ES-I3 (cell line): ENCODE measurements around the gene PNPLA3.
A peak's percentile ranks its signal among the peaks of the same experiment; 100 is the strongest.
"Not testable (repeated sequence)": the region's sequence is repeated elsewhere in the genome, so short reads cannot be mapped to it uniquely, and the experiment has no call there.

Experiments
- H3K36me3 ChIP-seq: 2 replicates; pipeline ENCODE4 v1.6.1; 2013; ENCODE audit warnings: mild to moderate bottlenecking, low read length, control low read depth, moderate library complexity; ENCODE audit not compliant: insufficient read depth
- H3K4me1 ChIP-seq: 2 replicates; pipeline ENCODE4 v1.6.1; 2013; ENCODE audit warnings: mild to moderate bottlenecking, control low read depth, low read length; ENCODE audit not compliant: insufficient read depth
- H3K9ac ChIP-seq: 2 replicates; pipeline ENCODE4 v1.6.1; 2013; ENCODE audit warnings: low read depth, mild to moderate bottlenecking, low read length, moderate library complexity
- H3K9me3 ChIP-seq: 2 replicates; pipeline ENCODE4 v1.6.1; 2013; ENCODE audit warnings: mild to moderate bottlenecking, low read length, moderate library complexity; ENCODE audit not compliant: control insufficient read depth, insufficient read depth

PNPLA3 gene

DNA sequence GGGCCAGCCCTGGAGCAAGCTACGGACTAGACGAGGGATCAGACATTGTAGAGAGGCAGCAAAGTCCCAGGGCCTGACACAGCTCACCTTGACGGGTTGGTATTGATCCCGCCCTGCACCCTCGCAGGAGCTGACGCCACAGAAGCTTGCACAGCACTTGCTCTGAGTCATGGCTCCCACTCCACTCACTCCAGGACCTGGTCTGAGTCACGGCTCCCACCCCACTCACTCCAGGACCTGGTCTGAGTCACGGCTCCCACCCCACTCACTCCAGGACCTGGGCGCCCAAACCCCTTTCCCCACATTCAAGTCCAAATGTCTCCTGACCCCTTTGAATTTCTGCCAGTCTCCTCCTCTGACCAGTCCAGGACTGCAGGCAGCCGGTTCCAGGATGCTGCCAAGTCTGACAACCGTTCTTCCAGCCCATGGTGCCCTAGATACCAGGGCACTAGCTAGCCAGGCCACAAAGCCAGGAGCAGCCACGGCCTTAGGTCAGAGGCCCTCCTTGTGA is 25.8 kb upstream of the PNPLA3 start:
- Histone ChIP-seq H3K9me3 (no peaks in the 10 kb centered on the region), H3K4me1 (no peaks in the 10 kb centered on the region), H3K36me3 (no peaks in the 10 kb centered on the region), H3K9ac (no peak overlapping the region)

DNA sequence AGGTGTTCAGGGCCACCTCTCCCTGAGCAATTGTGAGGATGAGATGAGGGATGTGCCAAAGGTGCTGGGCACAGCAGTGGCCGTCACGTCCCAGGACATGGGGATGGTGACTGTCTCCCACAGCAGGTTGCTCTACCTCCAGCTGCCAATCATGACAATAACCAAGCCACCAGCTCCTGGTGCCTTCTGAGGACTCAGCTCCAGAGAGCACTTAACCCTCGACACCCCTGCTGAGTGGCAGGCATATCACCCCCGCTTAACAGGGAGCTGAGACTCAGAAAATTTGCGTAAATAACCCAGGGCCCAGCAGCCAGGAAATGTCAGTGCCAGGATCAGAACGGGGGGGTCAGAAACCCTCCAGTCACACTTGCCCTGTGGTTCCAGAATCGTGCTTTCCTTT is 23.4 kb upstream of the PNPLA3 start:
- Histone ChIP-seq H3K36me3 (no peaks in the 10 kb centered on the region), H3K9ac (no peak overlapping the region), H3K9me3 (no peaks in the 10 kb centered on the region), H3K4me1 (no peaks in the 10 kb centered on the region)

DNA sequence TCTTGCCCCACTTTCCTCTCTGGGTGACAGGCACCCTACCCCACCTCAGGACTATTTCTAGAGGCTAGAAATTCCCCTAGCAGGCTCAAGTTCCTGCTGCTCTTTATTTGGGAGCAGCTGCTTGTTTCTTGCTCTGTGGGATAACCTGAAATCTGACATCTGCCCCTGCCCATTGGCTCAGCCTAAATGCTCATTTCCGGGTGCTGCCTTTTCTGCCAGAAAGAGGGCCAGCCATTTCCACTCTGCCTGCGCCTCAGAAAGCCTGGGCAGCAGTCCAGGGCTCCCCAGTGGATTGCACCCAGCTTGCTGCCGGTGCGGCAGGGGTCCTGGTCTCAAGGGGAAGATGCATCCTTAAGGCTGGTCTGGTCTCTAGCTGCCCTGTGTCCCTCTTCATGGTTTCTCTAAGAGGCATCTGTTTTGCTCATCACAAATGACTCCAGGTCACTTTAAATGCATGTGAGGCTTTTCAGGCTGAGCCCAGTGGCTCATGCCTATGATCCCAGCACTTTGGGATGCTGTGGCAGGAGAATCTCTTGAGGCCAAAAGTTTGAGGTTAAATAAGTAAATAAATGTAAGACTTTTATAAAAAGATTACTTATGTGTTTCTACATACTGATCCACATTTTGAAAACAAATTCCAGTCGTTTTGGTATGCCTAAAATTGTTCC is 21.5 kb upstream of the PNPLA3 start:
- Histone ChIP-seq H3K4me1 (no peaks in the 10 kb centered on the region), H3K9me3 (no peaks in the 10 kb centered on the region), H3K36me3 (no peaks in the 10 kb centered on the region), H3K9ac (no peak overlapping the region)

DNA sequence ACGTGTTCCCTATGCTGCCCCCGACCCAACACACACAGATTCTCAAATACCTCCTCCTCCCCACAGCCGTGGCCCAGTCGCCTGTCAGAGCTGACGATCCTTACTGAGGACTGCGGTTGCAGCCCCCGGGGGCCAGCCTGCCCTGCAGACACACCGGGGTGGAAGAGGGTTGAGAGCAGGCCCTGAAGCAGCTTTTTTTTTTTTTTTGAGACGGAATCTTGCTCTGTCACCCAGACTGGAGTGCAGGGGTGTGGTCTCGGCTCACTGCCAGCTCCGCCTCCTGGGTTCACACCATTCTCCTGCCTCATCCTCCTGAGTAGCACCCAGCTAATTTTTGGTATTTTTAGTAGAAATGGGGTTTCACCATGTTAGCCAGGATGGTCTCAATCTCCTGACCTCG is 20.6 kb upstream of the PNPLA3 start:
- H3K36me3 ChIP-seq, H3K9ac ChIP-seq, H3K4me1 ChIP-seq, H3K9me3 ChIP-seq: not testable (repeated sequence)

DNA sequence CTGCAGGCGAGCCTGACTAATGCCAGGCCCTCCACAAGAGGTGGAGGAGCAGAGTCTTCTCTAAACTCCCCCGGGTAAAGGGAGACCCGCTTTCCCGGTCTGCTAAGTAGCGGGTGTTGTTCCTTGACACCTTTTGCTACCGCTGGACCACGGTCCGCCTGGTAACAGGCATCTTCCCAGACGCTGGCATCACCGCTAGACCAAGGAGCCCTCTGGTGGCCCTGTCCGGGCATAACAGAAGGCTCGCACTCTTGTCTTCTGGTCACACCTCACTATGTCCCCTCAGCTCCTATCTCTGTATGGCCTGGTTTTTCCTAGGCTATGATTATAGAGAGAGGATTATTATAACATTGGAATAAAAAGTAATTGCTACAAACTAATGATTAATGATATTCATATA is 19.2 kb upstream of the PNPLA3 start:
- H3K4me1 ChIP-seq, H3K36me3 ChIP-seq, H3K9ac ChIP-seq, H3K9me3 ChIP-seq: not testable (repeated sequence)

DNA sequence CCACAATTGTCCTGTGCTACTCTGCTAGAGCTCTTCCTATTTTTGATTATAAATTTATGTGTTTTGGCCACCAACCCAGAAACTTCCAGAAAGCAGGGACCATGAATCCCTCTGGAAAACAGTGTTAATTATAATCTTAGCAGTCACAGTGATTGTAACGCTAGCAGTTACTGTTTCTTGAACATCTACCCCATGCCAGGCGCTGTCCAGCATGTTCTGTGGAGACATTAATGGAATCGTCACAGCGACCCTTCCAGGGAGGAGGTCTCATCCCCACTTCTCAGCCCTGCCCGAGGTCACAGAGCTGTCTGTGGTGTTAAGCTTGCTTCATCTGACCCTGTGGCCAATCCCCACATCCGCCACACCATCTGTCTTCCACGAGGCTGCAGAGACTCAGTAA is 17.9 kb upstream of the PNPLA3 start:
- no peaks in the 10 kb centered on the region for H3K36me3 ChIP-seq
- H3K9me3 ChIP-seq = no peaks in the 10 kb centered on the region
- no peaks in the 10 kb centered on the region for H3K4me1 ChIP-seq
- H3K9ac ChIP-seq = no peak overlapping the region

DNA sequence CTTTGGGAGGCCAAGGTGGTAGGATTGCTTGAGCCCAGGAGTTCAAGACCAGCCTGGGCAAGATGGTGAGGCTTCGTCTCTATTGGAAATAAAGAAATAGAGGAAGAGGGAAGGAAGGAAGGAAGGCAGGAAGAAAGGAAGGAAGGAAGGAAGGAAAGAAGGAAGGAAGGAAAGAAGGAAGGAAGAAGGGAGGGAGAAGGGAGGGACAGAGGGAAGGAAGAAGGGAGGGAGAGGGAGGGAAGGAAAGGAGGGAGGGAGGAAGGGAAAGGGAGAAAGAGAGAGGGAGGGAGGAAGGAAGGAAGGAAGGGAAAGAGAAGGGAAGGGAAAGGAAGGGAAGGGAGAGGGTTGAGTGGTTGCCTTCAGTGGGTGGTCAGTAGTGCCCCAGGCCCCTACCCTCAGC is 13.9 kb upstream of the PNPLA3 start:
- H3K9ac ChIP-seq = no peak overlapping the region
- 0 out of 2 replicates have a peak, but pooled peaks cover 2% of the 10 kb centered on the region for H3K4me1 ChIP-seq
- H3K36me3 ChIP-seq = no peaks in the 10 kb centered on the region
- H3K9me3 ChIP-seq = 0 out of 2 replicates have a peak, but pooled peaks cover 2% of the 10 kb centered on the region

DNA sequence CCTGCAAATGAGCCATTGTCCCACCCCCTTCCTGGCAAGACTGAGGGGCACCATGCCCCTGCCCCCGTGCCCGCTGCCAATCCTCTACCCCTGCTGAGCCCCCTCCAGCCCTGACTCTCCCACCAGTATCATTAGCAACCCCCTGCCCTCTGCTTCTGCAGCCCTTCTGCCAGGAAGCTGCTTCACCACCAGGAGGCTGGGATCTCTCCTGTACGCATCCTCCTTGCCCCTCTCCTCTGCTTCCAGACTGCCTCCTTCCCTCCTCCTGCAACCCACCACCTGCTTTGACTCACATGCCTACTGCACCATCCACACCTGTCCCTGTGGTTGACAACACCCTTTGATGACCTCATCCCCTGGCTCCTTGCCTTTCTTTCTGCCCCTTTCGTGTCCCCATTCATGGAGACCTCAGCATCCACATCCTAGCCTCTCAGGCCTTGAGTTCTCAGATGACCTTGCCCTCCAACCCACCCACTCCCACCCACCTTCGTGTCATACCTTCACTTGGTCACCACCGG is 13.4 kb upstream of the PNPLA3 start:
- Histone ChIP-seq H3K36me3 (no peaks in the 10 kb centered on the region), H3K9me3 (0 out of 2 replicates have a peak, but pooled peaks cover 2% of the 10 kb centered on the region), H3K9ac (no peak overlapping the region), H3K4me1 (0 out of 2 replicates have a peak, but pooled peaks cover 2% of the 10 kb centered on the region)

DNA sequence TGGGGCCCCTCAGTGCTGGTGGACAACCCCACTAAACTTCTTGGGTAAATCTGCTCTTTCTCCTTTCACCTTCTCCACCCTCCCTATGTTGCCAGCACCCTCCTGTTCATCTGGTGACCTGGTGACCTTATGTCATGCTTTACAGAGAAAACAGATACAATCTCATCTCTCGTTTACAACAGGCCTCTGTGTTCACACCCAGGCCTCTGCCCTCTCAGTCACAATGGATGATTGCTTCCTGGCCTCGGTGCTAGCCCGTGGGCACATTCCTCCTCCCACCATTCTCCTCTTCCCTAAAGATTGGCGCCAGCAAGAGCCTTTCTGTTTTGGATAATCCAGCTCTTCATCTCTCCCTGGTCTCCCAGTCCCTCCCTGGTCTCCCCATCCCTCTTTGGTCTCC is 12.3 kb upstream of the PNPLA3 start:
- Histone ChIP-seq H3K4me1 (0 out of 2 replicates have a peak, but pooled peaks cover 2% of the 10 kb centered on the region), H3K36me3 (no peaks in the 10 kb centered on the region), H3K9me3 (0 out of 2 replicates have a peak, but pooled peaks cover 2% of the 10 kb centered on the region), H3K9ac (no peak overlapping the region)

DNA sequence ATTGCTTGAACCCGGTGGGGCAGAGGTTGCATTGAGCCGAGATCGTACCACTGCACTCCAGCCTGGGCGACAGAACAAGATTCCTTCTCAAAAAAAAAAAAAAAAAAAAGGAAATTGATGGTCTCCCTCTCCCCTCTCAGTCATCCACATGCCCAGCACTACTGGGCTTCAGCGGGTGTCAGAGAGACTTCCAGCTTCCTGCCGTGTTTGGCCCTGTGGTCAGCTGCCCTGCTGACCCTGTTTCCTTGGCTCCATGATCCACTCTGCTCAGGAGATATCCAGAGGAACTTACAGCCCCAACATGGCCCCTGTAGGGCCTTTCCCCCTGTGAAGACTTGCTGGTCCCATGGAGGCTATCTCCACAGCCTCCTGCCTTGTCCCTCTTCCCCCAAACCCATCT is 6.1 kb upstream of the PNPLA3 start:
- H3K9me3 ChIP-seq = no peaks in the 10 kb centered on the region
- no peaks in the 10 kb centered on the region for H3K36me3 ChIP-seq
- H3K4me1 ChIP-seq = peaks cover 14% of the 10 kb centered on the region; the same call in 1 of the 2 replicates
- H3K9ac ChIP-seq = no peak overlapping the region

DNA sequence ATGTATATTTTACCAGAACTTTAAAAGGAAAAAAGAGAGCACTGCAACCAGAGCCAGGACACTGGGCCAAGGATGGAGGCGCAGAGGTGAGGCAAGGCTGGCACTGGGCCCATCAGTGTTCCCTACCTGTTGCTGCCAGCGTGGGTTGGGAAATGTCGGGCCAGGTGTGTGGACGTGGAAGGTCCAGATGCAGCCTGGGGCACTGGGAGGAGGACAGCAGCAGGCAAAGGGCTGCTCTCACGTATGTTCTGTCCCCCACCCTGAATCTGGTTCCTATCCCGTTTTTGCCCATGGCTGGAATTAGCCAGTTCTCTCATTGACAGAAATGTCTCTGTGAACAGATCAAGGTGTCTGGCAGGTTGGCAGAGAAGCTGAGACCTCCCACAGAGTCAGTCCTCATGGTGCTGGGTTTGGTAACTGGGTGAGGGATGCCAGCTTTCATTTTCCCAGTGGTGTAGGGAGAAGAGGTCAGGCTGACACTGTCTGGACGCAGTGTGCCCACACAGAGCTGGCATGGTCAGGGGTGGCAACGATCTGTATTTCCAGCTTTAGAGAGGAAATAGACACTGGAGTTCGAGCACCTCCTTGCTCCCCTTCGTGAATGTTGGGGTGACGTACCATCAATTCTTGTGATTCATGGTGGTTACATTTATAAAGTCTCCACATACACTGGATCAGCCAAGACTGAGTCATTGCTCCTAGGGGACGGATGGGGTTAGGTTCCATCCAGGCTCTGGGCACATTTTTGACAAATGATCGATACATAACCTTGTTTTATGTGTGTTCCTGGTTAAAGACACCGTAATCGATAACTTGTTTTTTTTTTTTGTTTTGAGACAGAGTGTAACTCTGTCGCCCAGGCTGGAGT is 4.3 kb upstream of the PNPLA3 start:
- Histone ChIP-seq H3K36me3 (no peaks in the 10 kb centered on the region), H3K4me1 (peaks cover 14% of the 10 kb centered on the region; the same call in 1 of the 2 replicates), H3K9me3 (no peaks in the 10 kb centered on the region), H3K9ac (no peak overlapping the region)

DNA sequence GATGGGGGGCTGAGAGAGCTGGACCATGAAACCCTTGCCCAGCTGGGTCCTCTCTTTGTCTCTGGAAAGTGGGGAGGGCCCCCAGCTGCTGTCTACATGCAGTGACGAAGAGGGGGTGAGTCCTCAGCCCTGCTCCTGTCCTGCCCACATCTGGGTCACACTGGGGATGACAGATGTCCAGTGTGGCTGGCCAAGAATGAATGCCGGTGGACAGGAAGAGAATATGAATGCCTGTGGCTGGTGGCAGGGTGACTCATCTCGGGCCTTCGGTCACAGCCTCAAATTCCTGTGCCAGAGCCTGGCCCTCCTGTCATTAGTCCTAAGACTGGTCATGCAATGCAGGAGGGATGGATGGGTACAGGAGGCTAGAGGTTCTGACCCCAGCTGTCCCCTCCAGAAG is 2.2 kb upstream of the PNPLA3 start:
- no peaks in the 10 kb centered on the region for H3K9me3 ChIP-seq
- no peak overlapping the region for H3K9ac ChIP-seq
- H3K36me3 ChIP-seq = no peaks in the 10 kb centered on the region
- H3K4me1 ChIP-seq = peaks cover 12% of the 10 kb centered on the region; the same call in 1 of the 2 replicates

DNA sequence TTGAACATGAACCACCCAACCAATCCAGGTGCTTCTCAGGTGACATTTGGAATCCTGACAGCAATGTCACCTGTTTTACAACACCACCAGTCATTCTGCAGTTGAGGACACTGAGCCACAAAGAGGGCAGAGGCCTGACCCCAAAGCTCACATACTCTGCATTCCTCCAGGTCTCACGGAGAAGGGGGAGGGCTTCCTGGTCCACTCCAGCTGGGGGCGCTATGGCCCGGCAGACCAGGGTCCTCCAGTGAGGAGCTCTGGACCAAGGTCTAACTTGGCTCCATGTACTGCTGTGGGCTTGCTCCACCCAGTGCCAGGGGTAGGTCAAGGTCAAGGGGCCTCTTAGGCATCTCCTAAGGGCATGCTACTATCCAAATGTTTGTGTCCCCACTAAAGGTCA is 1.5 kb upstream of the PNPLA3 start:
- no peaks in the 10 kb centered on the region for H3K36me3 ChIP-seq

DNA sequence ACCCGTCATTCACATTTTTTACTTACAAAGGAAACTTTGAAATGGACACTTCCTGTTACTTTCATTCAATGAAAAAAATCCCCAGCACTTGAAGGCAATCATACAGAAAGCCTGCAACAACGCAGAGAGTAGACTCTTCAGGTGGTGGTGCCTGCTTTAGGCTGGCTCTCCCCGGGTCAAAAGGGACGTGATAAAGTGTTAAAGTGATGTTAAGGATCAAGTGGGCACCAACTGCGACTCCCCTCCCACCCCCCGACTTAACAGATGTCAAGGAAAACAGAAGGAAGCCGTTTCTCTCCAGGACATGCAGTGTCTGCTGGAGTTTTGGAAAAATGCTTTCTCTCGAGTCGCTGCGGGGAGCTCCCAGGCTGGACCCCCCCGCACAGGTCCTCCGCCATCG is 414 bp upstream of the PNPLA3 start:
- Histone ChIP-seq H3K9me3 (no peaks in the 10 kb centered on the region), H3K9ac (peak overlapping the region; percentile 47; the same call in 1 of the 2 replicates), H3K36me3 (no peaks in the 10 kb centered on the region), H3K4me1 (peaks cover 12% of the 10 kb centered on the region; the same call in 1 of the 2 replicates)

More for the DNA sequence above, 1.5 kb upstream of the PNPLA3 start:
- Histone ChIP-seq H3K4me1 (peaks cover 12% of the 10 kb centered on the region; the same call in 1 of the 2 replicates), H3K9ac (no peak overlapping the region), H3K9me3 (no peaks in the 10 kb centered on the region)
